ENCODE results near the gene LRP10. TPM values are rescaled to one million over a fixed set of nuclear protein-coding genes. Genes with fewer than 3 reads are reported as not detected.
"Not testable (repeated sequence)": the region's sequence is repeated elsewhere in the genome, so short reads cannot be mapped to it uniquely, and the experiment has no call there.

LRP10 gene, protein sequence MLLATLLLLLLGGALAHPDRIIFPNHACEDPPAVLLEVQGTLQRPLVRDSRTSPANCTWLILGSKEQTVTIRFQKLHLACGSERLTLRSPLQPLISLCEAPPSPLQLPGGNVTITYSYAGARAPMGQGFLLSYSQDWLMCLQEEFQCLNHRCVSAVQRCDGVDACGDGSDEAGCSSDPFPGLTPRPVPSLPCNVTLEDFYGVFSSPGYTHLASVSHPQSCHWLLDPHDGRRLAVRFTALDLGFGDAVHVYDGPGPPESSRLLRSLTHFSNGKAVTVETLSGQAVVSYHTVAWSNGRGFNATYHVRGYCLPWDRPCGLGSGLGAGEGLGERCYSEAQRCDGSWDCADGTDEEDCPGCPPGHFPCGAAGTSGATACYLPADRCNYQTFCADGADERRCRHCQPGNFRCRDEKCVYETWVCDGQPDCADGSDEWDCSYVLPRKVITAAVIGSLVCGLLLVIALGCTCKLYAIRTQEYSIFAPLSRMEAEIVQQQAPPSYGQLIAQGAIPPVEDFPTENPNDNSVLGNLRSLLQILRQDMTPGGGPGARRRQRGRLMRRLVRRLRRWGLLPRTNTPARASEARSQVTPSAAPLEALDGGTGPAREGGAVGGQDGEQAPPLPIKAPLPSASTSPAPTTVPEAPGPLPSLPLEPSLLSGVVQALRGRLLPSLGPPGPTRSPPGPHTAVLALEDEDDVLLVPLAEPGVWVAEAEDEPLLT
- total RNA-seq (2014; rRNA removed; shearing (Covaris generic)) = 31.6 and 31.9 TPM in 2 replicates
- 94.4 and 118 TPM in 2 replicates for polyA plus RNA-seq (2015; cell fraction: cytosol; rRNA removed)
- polyA plus RNA-seq (2015; cell fraction: nucleus; rRNA removed) = 14.7 and 15.8 TPM in 2 replicates

GRCh38 chr14:22871224-22872032 lies at the start of gene LRP10:
Gene LRP10 (plus strand): TSS chr14:22871740. CDS start chr14:22872304, 564 bp downstream.
- in situ Hi-C loops (cut with HindIII; ENCODE audit: low pct_unique_long_range_greater_than_20kb, low sequenced_read_pairs) = no loop called here
- DNase-seq (ENCODE audit: low read depth, low spot score) = peak; percentile 89

DNA sequence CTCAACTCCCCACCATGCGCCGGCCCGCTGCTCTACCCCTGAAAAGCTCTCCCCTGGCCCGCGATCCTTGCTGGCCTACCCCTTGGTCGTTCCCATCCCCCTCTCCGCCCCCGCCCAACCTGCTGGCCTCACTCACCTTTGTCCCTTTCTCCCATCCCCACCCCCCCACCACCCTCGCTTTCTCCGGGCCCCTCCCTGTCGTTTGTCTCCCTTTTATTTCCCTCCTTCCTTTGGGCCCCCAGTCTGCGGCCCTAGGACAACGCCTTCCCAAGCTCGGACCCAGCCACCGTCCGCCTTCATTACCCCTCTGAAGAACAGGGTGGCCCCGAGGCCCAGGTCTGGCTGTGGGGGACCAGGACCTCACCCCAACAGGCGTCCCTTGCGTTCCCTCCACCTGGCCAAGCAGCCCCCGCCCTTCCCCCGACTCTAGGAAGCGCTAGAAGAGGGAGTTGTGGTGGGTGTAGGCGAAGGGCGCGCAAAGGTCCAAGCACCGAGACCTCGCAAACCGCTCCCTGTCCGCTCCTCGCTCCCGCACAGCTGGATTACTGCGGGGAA lies 49.4 kb upstream of the LRP10 start:
- in situ Hi-C loops (cut with HindIII; ENCODE audit: low pct_unique_long_range_greater_than_20kb, low sequenced_read_pairs) = no loop called here
- no peak for DNase-seq (ENCODE audit: low read depth, low spot score)

GRCh38 chr14:22822571-22823098 lies 48.9 kb upstream of the LRP10 start:
- in situ Hi-C loops (cut with HindIII; ENCODE audit: low pct_unique_long_range_greater_than_20kb, low sequenced_read_pairs) = no loop called here
- DNase-seq (ENCODE audit: low read depth, low spot score) = peak; percentile 74

- in situ Hi-C loops (cut with HindIII; ENCODE audit: low pct_unique_long_range_greater_than_20kb, low sequenced_read_pairs) = no loop called here
- no peak for DNase-seq (ENCODE audit: low read depth, low spot score)
Measured at GRCh38 chr14:22824711-22825359, 46.7 kb upstream of the LRP10 start.

- in situ Hi-C loops (cut with HindIII; ENCODE audit: low pct_unique_long_range_greater_than_20kb, low sequenced_read_pairs); DNase-seq (ENCODE audit: low read depth, low spot score): not testable (repeated sequence)
Measured at GRCh38 chr14:22829076-22829660, 42.4 kb upstream of the LRP10 start.

DNA sequence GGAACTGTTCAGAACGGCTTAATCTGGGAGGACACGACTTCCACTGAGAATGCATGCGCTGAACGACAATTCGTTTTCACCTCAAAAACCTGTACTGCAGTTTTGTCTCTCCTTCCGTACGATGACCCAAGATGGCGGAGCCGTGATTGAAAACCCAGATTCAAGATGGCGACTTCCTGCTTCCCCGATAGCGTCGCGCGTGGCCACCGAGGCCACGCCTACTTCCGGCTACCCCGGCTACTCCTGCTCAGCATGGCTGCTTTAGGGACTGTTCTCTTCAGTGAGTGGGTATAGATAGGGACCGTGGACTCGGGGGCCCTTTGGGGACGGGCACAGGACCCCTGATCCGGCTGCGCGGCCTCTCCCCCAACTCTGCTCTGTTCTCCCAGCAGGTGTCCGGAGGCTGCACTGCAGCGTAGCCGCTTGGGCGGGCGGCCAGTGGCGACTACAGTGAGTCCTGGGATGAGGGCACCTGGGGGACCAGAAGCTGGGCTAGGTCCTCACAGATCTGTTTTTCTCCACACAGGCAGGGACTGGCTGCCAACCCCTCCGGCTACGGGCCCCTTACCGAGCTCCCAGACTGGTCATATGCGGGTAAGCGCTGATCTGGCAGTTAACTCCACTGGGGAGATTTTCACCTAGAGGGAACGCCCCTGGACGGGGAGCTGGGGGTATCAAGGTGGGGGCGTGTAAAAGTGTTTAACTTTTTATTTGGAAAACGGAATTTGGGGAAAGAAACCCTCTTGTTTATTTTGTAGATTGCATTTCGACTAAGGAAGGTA lies 41.7 kb upstream of the LRP10 start, which contains the start of gene MRPL52:
Gene MRPL52, plus strand, starts transcription at position 227 of the 782 bp plus-strand sequence. Its CDS starts 26 bp downstream, at position 253.
- in situ Hi-C loops (cut with HindIII; ENCODE audit: low pct_unique_long_range_greater_than_20kb, low sequenced_read_pairs) = no loop called here
- peak; percentile 89 for DNase-seq (ENCODE audit: low read depth, low spot score)

DNA sequence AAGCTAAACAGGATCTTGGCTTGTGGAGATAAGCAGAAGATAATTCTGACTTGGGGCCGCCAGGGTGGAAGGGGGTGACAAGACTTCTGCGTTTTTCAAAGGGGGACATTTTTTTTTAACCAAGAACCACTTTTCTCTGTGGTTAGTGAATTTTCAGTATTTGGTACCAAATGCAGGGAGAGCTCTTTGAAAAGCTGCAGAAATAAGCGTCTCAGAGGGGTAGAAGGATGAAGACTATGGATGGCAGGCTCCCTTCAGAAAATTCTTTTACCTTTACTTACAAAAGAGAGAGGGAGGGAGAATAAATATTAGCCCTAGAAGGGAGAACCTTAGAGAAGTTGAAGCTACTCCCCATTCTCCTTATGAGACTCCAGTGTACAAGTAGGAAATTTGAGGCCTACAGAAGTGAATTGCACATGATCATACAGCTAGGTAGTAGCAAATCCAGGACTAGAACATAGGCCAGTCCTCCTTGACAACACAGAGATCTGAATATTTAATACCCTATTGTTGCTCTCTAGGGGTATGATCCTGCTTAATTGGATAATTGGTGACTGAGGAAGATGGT lies 41.0 kb upstream of the LRP10 start:
- no peak for DNase-seq (ENCODE audit: low read depth, low spot score)
- in situ Hi-C loops (cut with HindIII; ENCODE audit: low pct_unique_long_range_greater_than_20kb, low sequenced_read_pairs) = no loop called here

- in situ Hi-C loops (cut with HindIII; ENCODE audit: low pct_unique_long_range_greater_than_20kb, low sequenced_read_pairs) = no loop called here
- DNase-seq (ENCODE audit: low read depth, low spot score) = no peak
Measured at GRCh38 chr14:22835505-22835904, 36.0 kb upstream of the LRP10 start.

GRCh38 chr14:22836301-22837113 lies 35.0 kb upstream of the LRP10 start, which contains the start of gene MMP14:
Gene MMP14 (plus strand): TSS chr14:22836585. CDS start chr14:22836818, 233 bp downstream.
- in situ Hi-C loops (cut with HindIII; ENCODE audit: low pct_unique_long_range_greater_than_20kb, low sequenced_read_pairs) = no loop called here
- DNase-seq (ENCODE audit: low read depth, low spot score) = peak; percentile 83

- in situ Hi-C loops (cut with HindIII; ENCODE audit: low pct_unique_long_range_greater_than_20kb, low sequenced_read_pairs) = no loop called here
- peak; percentile 36 for DNase-seq (ENCODE audit: low read depth, low spot score)
Measured at GRCh38 chr14:22837114-22837749, 34.3 kb upstream of the LRP10 start.

DNA sequence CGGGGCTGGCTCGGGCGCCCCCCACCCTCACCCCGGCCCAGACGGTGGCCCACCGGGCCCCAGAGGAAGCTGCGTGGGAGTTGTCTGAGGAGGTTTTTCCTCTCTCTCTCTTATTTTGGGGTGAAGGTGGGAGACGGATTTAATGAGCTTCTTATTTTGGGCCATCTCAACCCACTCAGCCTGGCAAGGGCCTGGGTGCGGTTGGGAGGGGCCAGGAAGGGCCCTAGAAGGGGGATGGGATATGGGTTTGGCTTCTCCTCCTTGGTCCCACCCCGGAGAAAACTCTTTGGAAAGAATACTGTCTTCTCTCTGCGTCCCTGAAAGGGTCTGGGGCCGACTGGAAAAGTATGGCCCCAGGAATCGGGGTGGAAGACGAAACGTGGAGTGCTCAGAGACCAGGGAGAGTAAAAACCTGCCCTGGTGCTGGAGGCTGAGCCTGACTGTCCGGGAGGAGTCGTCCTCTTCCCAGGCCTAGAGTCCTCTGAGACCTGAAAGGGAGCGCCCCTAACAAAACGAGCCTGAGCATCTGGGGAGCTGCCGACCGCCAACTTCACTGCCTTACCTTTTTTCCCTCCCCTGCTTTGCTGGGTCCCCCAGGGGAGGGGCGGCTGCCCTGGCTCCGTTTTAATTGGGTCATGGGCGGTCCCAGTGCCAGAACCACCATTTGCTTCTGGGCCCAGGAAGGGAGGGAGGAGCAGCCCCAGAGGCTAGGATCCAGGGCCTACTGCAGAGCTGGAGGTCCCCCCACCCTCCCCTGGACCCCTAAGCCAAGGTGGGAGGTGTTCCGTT lies 33.6 kb upstream of the LRP10 start:
- DNase-seq (ENCODE audit: low read depth, low spot score) = peak; percentile 36
- in situ Hi-C loops (cut with HindIII; ENCODE audit: low pct_unique_long_range_greater_than_20kb, low sequenced_read_pairs) = no loop called here

GRCh38 chr14:22838631-22839041 lies 32.9 kb upstream of the LRP10 start:
- peak; percentile 47 for DNase-seq (ENCODE audit: low read depth, low spot score)
- in situ Hi-C loops (cut with HindIII; ENCODE audit: low pct_unique_long_range_greater_than_20kb, low sequenced_read_pairs) = no loop called here

GRCh38 chr14:22839159-22839779 lies 32.3 kb upstream of the LRP10 start:
- in situ Hi-C loops (cut with HindIII; ENCODE audit: low pct_unique_long_range_greater_than_20kb, low sequenced_read_pairs) = no loop called here

More at GRCh38 chr14:22839159-22839779, 32.3 kb upstream of the LRP10 start:
- DNase-seq (ENCODE audit: low read depth, low spot score) = no peak
